CD4-positive, alpha-beta T cell treated with Interleukin-21 for 1 hour (primary cell): ENCODE data around the gene GDF9.
"Not testable (repeated sequence)": the region's sequence is repeated elsewhere in the genome, so short reads cannot be mapped to it uniquely, and the experiment has no call there.

ENCODE experiments used
- DNase-seq: peaks from one replicate; pipeline ENCODE4 v3.0.0-alpha.2; 2020

The GDF9 gene

DNA sequence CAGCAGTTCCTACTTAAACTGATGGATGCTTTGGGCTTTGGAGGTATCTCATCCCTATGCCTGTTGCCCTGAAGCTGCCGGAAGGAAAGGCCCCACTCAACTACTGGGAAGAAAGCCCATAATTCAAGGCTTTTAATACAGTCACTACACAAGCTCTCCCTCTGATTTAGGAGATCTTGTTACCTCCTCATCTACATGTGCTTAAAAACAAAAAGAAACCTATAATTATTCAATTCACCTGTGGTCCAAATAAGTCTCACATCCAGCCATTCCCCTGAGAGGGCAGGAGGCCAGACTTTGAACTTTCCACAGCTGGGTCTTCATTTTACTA lies 6.5 kb upstream of the GDF9 start:
- no peak for DNase-seq

DNA sequence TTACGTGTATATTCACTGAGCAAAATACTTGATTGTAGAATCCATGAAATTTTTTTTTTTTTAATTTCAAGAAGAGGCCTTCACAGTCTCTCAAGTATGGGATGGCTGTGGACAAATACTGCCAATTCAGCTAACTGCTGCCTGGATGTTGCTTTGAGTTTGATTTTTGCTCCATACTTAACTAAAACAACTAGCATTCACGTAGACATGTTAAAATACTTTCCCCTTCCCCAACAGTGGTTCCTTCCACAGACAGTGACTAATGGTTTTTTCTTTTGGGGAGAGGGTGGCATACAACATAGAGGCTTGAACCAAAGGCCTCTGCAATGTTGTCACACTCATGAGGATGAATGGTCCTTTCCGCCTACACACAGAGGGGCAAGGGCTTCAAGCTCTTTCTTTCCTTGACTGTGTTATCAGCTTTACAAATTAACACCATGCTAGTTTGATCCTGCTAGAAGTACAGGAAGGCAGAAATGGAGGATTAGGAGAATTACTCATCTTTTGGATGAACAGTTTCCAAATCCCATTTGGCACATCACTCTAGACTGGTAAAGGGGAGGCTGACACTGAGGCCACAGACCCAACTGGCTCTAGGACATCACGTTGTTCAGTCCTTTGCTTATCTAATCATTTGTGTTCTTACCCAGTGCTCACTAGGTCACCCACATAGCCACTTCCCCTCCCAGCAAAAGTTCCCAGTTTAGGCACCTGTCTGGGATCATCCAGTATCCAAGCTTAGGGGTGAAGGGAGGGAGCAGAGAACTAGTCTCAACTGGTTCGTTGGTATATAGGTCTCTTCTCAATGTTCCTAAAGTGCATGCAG lies 5.4 kb upstream of the GDF9 start:
- no peak for DNase-seq

DNA sequence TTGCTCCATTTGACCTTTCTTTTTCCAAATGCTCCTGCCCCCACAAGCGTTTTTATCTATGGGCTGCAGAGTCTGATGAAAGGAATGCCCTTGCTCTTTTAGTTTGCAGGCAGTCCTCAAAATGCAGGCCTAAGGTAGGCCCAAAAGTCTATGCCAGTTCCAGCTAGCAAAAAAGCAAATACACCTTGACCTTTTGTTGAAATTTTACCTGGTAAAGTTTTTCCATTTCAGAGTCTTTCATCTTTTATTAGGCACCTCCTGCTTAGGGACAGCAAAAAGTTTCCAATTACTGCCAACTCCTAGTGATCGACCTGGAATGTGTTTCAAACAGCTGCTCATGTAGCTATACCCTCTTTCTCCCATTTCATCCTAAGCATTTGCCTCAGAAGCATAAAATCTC lies 4.5 kb upstream of the GDF9 start:
- DNase-seq: no peak

DNA sequence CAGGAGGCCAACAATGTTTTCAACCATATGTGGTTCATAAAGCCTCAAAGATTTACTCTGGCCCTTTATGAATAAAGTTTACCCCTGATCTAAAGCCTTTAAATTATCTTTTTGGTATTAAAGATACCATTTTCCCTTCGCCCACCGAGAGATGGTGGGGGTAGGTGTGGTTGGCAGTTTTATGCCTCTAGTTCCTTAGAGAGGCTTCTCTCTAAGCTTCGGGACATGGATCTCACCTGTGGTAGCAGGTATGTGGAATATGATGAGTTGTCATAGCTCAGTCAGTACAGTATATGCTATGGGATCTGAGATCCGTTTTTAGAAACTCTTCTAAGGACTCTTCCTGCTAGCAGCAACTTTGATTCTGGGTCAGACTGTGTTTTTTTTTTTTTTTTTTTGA lies 2.5 kb upstream of the GDF9 start:
- DNase-seq: no peak

DNA sequence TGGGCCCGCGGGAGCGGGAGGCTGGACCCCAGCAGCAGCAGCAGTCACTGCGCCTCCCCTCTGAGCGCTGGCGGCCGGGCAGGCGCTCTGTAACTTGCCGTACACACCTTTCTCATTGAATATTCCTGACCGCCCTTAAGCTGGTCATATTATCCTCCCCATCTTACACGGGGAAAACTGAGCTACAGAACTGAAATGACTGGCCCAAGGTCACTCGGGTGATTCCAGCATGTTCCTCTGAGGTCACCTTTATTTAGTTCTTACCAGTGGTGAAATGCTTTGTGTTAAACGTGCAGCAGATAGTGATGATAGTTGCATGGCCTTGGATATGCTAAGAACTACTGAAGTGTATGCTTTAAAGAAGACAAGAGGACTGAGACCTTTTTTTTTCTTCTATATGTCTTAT lies 780 bp upstream of the GDF9 start:
- no peak for DNase-seq

DNA sequence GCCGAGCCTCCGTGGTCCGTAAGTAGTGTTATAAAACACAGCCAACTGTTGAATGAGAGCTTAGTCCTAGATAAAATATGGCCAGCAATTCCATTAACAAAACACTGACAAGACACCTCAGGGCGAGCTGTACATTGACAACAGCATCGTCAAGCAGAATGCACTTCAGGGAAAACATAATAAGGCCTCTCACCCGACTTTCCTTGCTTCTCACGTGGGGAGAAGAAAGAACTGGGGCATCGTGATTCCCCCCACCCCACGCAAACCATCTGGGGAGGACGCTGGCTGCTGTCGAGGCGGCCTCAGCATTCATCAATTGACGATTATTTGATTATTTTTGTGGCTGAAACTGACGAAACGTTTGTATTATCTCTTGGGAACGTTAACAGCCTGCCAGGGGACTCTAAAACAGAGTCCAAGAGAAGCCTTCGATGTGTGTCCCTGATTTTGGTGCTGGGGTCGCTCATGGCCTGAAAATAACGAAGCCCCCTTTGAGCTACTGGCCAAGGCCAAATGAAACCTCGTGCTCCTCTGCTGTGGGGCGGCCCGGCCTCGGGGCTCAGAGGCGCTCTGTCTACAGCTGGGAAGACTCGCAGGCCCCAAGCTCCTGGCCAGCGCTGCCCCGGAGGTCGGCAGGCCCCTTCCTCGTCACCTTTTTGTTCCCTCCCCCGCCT lies 464 bp downstream of the GDF9 start:
- no peak for DNase-seq

DNA sequence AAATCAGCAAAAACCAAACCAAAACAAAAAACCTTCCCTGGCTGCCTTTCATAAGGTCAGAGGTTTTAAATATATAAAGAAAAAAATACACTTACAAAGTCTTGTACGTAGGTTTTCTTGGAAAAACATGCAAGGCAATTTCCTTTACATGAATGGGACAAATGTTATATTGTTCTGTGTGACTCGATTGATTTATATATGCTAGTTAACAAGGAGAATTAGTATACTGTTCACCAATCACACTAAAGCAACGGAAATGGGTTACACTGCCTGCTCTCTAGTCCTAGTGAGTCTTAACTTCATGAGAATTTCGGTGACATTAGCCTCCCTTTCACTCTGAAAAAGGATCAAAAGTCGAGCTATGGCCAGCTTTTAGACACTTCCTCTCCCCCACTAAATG lies 5.5 kb downstream of the GDF9 start:
- DNase-seq: no peak

DNA sequence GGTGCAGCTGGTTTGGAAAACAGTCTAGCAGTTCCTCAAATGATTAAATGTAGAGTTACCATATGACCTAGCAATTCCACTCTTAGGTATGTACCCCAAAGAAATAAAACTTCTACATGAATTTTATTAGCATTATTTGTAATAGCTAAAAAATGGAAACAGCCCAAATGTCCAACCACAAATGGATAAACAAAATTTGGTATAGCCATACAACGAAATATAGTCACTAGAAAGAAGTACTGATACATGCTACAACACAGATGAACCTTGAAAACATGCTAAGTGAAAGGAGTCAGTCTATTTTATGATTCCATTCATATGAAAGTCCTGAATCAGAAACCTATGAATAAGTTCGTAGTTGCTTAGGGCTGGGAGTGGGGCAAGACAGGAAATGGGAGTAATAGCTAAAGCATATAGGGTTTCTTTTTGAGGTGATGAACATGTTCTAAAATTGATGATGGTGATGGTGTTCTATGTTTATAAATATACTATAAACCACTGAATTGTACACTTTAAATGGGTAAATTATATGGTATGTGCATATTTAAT lies 6.3 kb downstream of the GDF9 start:
- no peak for DNase-seq

DNA sequence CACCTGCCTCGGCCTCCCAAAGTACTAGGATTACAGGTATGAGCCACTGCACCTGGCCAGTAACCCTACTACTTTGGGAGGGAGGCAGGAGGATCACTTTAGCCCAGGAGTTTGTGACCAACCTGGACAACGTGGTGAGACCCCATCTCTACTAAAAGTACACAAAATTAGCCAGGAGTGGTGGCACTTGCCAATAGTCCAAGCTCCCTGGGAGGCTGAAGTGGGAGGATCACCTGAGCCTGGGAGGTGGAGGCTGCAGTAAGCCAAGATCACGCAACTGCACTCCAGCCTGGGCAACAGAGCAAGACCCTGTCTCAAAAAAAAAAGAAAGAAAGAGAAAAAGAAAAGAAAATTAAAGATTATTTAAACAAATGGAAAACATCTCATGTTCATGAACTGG lies 10.3 kb downstream of the GDF9 start:
- no peak for DNase-seq

DNA sequence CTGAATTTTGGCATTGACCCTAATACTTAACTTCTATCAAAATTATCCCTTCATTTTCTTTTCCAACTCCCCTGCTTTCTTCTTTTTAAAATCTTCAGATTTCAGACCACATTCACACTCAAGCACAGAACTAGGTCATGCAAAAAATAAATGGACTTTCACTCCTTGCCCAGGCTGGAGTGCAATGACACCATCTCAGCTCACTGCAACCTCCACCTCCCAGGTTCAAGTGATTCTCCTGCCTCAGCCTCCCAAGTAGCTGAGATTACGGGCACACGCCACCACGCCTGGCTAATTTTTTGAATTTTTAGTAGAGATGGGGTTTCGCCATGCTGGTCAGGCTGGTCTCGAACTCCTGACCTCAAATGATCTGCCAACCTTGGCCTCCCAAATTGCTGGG lies 11.3 kb downstream of the GDF9 start:
- DNase-seq: not testable (repeated sequence)

DNA sequence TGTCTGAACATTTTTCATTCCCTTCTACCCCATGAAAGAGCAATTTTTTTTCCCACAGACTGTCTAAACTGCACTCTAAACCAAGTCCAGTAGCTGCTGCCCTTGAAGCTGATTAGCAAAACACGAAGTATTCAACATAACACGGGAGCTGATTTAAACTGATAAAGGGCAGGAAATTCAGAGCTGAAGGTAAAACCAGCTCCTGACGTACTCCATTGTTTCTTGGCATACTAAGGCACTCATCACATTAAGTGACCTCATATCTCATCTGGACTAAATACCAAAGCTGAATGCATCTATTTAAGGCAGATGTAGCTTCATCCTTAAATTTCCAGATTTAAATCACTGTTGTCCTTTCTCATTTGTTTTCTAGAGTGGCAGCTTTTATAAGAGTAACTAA lies 12.0 kb downstream of the GDF9 start:
- DNase-seq: no peak

DNA sequence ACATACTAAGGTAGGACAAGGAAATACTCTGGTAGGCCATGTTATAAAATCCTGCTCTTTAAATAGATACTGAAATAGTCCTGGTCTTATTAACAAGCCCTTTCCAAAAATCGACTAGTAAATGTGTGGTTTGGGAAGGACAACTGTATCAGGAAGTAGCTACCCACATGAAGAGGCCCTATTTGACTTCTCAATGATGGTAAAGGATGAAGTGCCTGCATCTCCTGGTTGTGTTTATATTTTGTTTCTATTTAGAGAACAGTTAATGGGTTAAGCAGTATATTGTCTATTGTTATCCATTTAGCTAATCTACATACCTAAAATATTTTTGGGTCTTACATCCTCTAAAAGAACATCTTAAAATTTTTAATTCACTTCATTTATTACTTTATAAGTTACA lies 12.5 kb downstream of the GDF9 start:
- DNase-seq: no peak

DNA sequence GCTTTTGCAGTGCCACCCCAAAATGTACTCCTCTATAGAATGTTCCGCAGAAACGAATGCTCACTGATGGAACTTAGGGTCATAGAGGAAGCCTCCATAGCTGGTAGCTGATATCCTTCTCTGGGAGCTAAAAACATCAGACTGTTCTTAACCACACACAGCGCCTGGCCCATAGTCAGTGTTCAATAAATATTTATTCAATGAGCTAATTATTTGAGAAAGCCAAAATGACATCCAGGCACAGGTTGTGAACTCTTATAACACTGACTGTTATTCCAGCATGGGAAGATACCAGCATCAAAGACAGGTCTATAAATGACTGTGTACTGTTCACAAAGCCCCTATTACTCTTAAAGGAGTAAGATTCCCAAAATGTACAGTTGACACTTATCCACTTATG lies 12.9 kb downstream of the GDF9 start:
- no peak for DNase-seq

DNA sequence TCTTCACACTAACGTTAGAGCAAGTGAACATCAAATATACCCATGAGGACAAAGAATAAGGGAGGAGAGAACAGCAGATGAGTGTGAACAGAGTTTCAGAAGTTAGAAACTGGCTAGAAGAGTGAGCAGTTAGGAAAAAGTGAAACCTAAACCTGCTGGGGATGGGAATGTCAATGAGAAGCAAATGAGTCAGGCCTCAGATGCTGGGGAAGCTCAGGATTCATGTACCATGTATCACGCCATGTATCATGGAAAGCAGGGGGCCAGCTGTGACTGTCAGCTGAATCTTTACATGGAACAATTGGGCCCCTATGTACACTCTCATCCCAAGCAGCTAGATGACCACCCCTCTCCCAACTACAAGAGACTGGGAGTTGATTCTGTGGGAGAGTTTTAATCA lies 16.2 kb downstream of the GDF9 start:
- no peak for DNase-seq

DNA sequence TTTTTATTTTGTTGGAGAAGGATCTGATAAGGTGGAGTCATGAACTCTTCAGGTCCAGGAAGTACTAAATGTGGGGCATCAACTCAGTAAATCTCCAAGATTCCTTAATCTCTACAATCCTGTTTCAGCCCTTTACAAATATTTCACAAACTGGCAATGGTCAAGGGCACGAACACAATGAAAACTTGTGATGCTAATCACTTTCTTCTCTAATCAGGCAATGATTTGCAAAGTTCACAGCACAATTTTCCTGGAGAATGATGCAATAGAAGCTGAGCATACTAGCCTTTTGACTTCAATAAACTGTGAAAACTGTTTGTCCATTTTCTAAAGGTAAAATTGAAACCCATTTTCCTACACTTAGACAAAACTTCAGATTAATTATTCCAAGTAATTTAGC lies 16.9 kb downstream of the GDF9 start:
- DNase-seq: no peak

DNA sequence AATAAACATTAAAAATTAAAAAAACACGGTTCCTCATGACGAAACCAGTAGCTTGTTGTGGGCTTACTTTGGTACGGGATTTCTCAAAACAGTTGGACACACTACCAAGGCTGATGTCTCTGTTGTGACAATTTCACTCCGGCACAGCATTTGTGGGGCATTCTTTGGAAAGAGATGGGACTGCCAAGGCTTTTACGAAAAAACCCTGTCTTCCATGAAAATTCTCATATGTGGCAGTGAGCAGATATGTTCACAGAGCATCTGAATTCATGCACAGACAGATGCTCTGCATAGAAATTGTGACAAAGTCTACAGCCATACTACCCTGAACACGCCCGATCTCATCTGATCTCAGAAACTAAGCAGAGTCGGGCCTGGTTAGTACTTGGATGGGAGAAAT lies 18.0 kb downstream of the GDF9 start:
- DNase-seq: no peak

DNA sequence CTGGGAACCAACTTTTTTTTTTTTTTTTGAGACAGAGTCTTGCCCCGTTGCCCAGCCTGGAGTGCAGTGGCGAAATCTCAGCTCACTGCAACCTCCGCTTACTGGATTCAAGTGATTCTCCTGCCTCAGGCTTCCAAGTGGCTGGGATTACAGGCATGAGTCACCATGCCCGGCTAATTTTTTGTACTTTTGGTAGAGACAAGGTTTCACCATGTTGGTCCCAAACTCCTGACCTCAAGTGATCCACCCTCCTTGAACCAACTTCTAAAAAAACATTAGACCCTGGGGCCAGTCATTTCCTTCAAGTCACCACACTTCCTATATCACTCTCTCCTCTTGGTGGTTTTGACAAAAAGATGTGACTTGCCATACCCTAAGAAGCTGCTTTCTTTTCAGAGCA lies 25.0 kb downstream of the GDF9 start:
- no peak for DNase-seq

DNA sequence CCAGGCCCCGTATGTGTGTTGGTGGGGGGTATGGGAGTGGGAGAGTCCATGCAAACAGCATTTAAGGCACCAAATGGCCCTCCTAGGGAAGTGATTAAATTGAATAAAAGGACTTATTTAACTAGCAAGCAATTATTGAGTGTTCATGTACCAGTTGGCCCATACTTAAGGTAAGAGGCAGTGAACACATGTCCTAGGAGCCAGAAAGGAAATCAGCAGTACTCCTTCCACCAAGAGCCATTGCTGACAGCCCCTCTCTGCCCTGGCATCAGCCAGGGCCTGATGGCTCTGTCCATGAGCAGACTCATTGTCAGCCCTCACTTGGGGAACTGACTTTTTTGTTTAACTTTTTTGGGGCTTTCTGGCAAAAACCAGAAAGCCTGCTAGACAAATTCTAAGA lies 25.4 kb downstream of the GDF9 start:
- DNase-seq: no peak

DNA sequence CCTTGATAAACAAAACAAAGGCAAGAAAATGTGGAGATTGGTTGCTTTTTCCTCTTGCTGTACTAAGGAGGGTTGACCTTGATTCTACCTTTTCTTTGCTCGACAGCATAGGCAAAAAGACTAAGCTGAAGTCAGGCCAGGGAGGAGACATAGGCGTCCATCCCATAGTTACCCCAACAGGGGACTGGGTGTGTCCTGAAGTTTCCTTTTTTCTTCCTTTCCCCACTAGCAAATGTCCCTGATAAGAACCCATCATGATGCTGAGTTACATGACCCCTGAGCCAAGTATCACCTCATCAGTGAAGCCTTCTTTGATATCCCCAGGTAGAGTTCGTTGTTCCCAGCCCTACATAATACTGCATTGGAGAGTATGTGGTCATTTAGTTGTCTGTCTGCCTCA lies 26.0 kb downstream of the GDF9 start:
- DNase-seq: no peak

DNA sequence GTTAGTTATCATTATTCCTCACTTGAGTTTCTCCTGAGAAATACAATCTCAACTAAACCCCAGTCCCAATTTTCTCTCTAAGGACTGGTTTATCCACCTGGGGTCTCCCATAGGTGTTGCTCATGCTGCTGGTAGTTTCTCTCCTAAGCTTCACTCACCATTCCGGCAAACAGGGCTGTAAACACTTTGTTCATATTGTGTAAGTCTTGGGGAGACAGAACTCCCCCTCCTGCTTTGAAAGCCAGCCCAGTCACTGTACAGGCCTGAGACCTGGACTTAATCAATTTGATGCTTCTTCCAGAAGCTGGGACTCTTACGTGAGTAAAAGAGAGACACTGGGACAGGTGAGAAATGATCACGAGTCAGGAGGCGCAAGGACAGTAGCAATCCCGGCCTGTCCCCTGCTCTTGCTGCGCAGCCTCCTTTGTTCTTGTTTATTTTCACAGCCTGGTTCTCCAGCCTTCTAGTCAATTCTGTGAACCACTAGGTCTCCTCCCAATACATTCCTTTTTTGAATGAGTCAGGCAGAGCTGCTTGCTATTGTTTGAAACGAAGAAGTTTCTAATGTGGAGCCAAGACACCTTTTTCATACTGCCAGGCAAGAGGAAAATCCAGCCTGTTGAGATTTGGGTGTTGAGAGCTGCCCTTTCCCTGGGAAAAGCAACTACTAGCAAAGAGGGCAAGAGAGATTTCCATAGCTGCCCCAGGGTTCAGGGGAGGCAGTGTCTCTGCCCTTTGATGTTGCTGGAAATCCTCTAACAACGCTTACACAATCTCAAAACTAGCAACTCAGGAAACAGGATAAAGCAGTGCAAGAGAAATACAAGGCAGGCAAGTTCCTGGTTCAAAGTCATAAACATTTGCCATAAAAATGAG lies 26.6 kb downstream of the GDF9 start:
- no peak for DNase-seq

DNA sequence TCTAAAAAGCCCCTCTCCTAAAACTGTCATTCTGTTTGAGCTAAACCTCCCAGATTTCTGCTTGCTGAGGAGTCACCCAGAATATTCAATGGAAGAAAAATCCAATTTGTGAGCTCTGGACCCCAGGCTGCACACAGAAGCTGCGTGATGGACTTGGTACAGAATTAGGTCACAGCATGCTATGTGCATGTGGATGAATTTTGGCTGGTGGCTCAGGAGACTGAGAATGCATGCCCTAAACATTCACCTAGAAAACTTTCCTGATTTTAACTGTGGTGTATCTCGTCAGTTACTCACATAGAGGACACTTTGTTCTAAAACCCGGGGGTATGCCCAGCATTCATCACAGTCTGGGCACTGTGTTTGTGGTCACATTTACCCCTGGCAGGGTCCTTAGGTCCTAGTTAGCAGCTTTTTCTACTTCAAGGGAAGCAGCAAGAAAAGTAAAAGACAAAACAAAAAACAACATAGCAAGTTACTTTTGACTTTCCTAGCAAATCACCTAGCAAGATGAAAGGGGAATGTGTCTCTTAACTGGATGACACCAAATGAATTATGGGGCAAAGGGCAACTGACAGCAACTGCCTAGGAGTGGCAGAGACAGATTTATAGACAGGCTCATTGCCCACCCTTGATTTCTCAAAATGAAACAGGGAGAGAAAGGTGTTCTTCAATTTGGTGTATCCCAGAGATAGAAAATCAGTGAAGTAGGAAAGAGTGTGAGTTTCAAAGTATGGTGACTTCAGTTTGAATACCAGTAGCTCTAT lies 27.6 kb downstream of the GDF9 start:
- DNase-seq: no peak

DNA sequence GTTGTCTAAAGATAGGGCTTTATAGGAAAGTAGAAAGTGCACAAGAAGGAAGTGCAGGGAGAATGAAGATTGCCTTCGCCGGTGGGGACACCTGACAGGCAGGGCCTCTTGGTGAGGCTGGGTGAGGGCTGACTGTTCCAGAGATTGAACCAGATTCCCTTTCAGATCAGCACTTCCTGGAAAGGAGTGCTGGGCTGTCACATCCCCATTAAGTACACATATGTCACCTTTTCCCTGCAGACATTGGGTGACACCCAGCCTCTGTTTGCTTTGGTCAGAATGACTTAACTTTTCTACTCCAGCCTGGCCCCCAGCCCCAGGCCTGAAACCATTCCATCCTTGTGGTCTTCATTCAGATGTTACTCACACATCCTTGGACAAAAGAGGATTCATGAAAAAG lies 28.4 kb downstream of the GDF9 start:
- no peak for DNase-seq

DNA sequence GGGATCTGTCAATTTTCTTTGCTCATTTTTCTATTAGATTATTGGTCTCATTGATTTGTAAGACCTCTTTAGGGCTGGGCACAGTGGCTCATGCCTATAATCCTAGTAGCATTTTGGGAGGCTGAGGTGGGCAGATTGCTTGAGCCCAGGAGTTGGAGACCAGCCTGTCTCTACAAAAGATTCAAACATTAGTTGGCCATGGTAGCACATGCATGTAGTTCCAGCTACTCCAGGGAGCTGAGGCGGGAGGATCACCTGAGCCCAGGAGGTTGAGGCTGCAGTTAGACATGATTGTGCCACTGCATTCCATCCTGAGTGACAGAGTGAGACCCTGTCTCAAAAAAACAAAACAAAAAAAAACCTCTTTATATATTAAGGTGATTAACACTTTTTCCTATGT lies 29.4 kb downstream of the GDF9 start:
- DNase-seq: no peak
